Ascending aorta (tissue), 2 donors: ENCODE measurements around the gene TULP1. TPM values are rescaled to one million over a fixed set of nuclear protein-coding genes. Genes with fewer than 3 reads are reported as not detected.

Experiments used
- DNase-seq, 2 donors: peaks; one replicate each; pipeline ENCODE4 v3.0.0-alpha.2; 2019; ENCODE audit warnings: low spot score in 2 of 2
- H3K27ac ChIP-seq, 2 donors: fragments of 200-600 bp; sonication (generic); one replicate each; pipeline ENCODE4 v1.5.1; 2016 to 2017; ENCODE audit warnings: mild to moderate bottlenecking in 1 of 2
- H3K27me3 ChIP-seq: fragments of 200-600 bp; sonication (generic); one replicate; pipeline ENCODE4 v1.5.1; 2017
- H3K36me3 ChIP-seq, 2 donors: fragments of 200-600 bp; sonication (generic); one replicate each; pipeline ENCODE4 v1.5.1; 2016
- H3K4me1 ChIP-seq, 2 donors: fragments of 200-600 bp; sonication (generic); one replicate each; pipeline ENCODE4 v1.5.1; 2016 to 2017; ENCODE audit warnings: mild to moderate bottlenecking in 1 of 2
- H3K4me3 ChIP-seq, 2 donors: fragments of 200-600 bp; sonication (generic); one replicate each; pipeline ENCODE4 v1.5.1; 2016 to 2017; ENCODE audit warnings: mild to moderate bottlenecking in 1 of 2
- H3K9me3 ChIP-seq, 2 donors: fragments of 200-600 bp; sonication (generic); one replicate each; pipeline ENCODE4 v1.5.1; 2016
- CTCF ChIP-seq, 3 experiments: fragments of 200-600 bp in 2 of 3; fragments of 450-650 bp in 1 of 3; sonication (generic) in 2 of 3; IDR thresholded peaks; one replicate each; pipeline ENCODE4 v1.5.1; 2016 to 2019; ENCODE audit warnings: antibody characterized with exemption in 3 of 3, mild to moderate bottlenecking in 1 of 3, moderate library complexity in 1 of 3
- intact Hi-C: fragments of 100-400 bp; cut with DNase I; formaldehyde crosslinking; loops from one replicate; pipeline ENCODE4 v1.15.1; 2023
- total RNA-seq: library from RNA; depleted of rRNA; stranded (reverse); fragments of >200 nt; gene quantifications from one replicate; pipeline ENCODE4 v1.1.0, GENCODE V29; 2016

The TULP1 gene
- total RNA-seq, 1 donor from 2014 or later: not detected

GRCh38 chr6:35554811-35555210 is 42.1 kb upstream of the TULP1 start:
- Histone ChIP-seq H3K4me3 (no peak overlapping the region), H3K9me3 (peaks cover 4 to 15% of the 10 kb centered on the region in 2 donors), H3K27me3 (no peaks in the 10 kb centered on the region), H3K4me1 (no peaks in the 10 kb centered on the region), H3K36me3 (no peaks in the 10 kb centered on the region), H3K27ac (no peak overlapping the region)
- intact Hi-C loops: no loop called here
- no peak for TF ChIP-seq CTCF (IDR thresholded peaks at IDR 0.05)
- no peak for DNase-seq

- no peak overlapping the region for H3K27ac ChIP-seq
- no peaks in the 10 kb centered on the region for H3K4me1 ChIP-seq
- intact Hi-C loops: no loop called here
- no peak overlapping the region for H3K4me3 ChIP-seq
- no peaks in the 10 kb centered on the region for H3K36me3 ChIP-seq
- H3K27me3 ChIP-seq: no peaks in the 10 kb centered on the region
- TF ChIP-seq CTCF (IDR thresholded peaks at IDR 0.05): no peak
- peaks cover 4 to 18% of the 10 kb centered on the region in 2 donors for H3K9me3 ChIP-seq
- no peak for DNase-seq
Observed at GRCh38 chr6:35553315-35553714, 40.6 kb upstream of the TULP1 start.

- intact Hi-C loops: no loop called here
- no peak for DNase-seq
Observed at GRCh38 chr6:35552285-35552917, 39.7 kb upstream of the TULP1 start.

GRCh38 chr6:35550437-35550836 is 37.7 kb upstream of the TULP1 start:
- no peak for DNase-seq
- no peaks in the 10 kb centered on the region for H3K27me3 ChIP-seq
- H3K27ac ChIP-seq: no peak overlapping the region
- intact Hi-C loops: no loop called here
- no peak for TF ChIP-seq CTCF (IDR thresholded peaks at IDR 0.05)
- H3K4me1 ChIP-seq: no peaks in the 10 kb centered on the region
- no peaks in the 10 kb centered on the region for H3K36me3 ChIP-seq
- H3K4me3 ChIP-seq: no peak overlapping the region
- H3K9me3 ChIP-seq: peaks cover 4 to 18% of the 10 kb centered on the region in 2 donors

More at GRCh38 chr6:35552285-35552917, 39.7 kb upstream of the TULP1 start:
- peak; percentile 26 to 50 (median 45) for TF ChIP-seq CTCF (IDR thresholded peaks at IDR 0.05)
- H3K4me3 ChIP-seq: no peak overlapping the region
- no peaks in the 10 kb centered on the region for H3K36me3 ChIP-seq
- H3K27me3 ChIP-seq: no peaks in the 10 kb centered on the region
- H3K27ac ChIP-seq: no peak overlapping the region
- H3K9me3 ChIP-seq: peaks cover 4 to 18% of the 10 kb centered on the region in 2 donors
- H3K4me1 ChIP-seq: no peaks in the 10 kb centered on the region

- intact Hi-C loops: no loop called here
- H3K9me3 ChIP-seq: peaks cover 4 to 18% of the 10 kb centered on the region in 2 donors
- no peaks in the 10 kb centered on the region for H3K27me3 ChIP-seq
- no peak for TF ChIP-seq CTCF (IDR thresholded peaks at IDR 0.05)
- H3K36me3 ChIP-seq: no peaks in the 10 kb centered on the region
- H3K4me1 ChIP-seq: no peaks in the 10 kb centered on the region
- no peak for DNase-seq
- no peak overlapping the region for H3K4me3 ChIP-seq
- no peak overlapping the region for H3K27ac ChIP-seq
Observed at GRCh38 chr6:35547676-35548075, 35.0 kb upstream of the TULP1 start.
